Keratinocyte (primary cell): ENCODE data around the gene MRPL27. TPM values are rescaled to one million over a fixed set of nuclear protein-coding genes. Genes with fewer than 3 reads are reported as not detected.

Experiments used
- DNase-seq: peaks from one replicate; pipeline ENCODE4 v3.0.0-alpha.2; 2011; ENCODE audit warnings: low read depth, missing footprints, low spot score
- FAIRE-seq: peaks from 2 replicates; lab custom pipeline; 2011; peaks lifted over from hg19 to GRCh38; lab: Jason Lieb, UNC
- H2AFZ ChIP-seq: 2 replicates; pipeline ENCODE4 v1.6.0; 2012; ENCODE audit warnings: low read length, control low read depth, inconsistent platforms; ENCODE audit not compliant: control insufficient read depth
- H3K27ac ChIP-seq: 2 replicates; pipeline ENCODE4 v1.5.1; 2011; ENCODE audit warnings: low read length; ENCODE audit not compliant: control insufficient read depth, insufficient read depth
- H3K27me3 ChIP-seq: 3 replicates; pipeline ENCODE4 v1.6.0; 2011; ENCODE audit warnings: low read length; ENCODE audit not compliant: control insufficient read depth, insufficient read depth; ENCODE audit errors: extremely low read depth
- H3K36me3 ChIP-seq, 2 experiments: 2 replicates in 1 of 2; 3 replicates in 1 of 2; pipeline ENCODE4 v1.5.1; 2011; ENCODE audit warnings: low read length in 2 of 2, mild to moderate bottlenecking in 1 of 2; ENCODE audit not compliant: control insufficient read depth in 2 of 2, insufficient read depth in 2 of 2; ENCODE audit errors: extremely low read depth in 1 of 2
- H3K4me1 ChIP-seq: 3 replicates; pipeline ENCODE4 v1.5.1; 2011; ENCODE audit warnings: low read length; ENCODE audit not compliant: control insufficient read depth, insufficient read depth; ENCODE audit errors: extremely low read depth
- H3K4me2 ChIP-seq: 3 replicates; pipeline ENCODE4 v1.6.0; 2011; ENCODE audit warnings: low read depth, low read length; ENCODE audit not compliant: control insufficient read depth, insufficient read depth; ENCODE audit errors: extremely low read depth
- H3K4me3 ChIP-seq, 3 experiments: fragments of 200-600 bp in 1 of 3; sonication (generic) in 1 of 3; 2 replicates in 2 of 3; 3 replicates in 1 of 3; pipeline ENCODE4 v1.5.1; 2011 to 2016; ENCODE audit warnings: low read length in 3 of 3, mild to moderate bottlenecking in 3 of 3, control low read depth in 2 of 3, inconsistent platforms in 1 of 3, low read depth in 1 of 3, mixed read lengths in 1 of 3, mixed run types in 1 of 3, moderate library complexity in 1 of 3; ENCODE audit not compliant: control insufficient read depth in 2 of 3, insufficient read depth in 2 of 3; ENCODE audit errors: extremely low read depth in 1 of 3
- H3K79me2 ChIP-seq: 2 replicates; pipeline ENCODE4 v1.6.0; 2012; ENCODE audit warnings: low read length; ENCODE audit not compliant: control insufficient read depth, insufficient read depth
- H3K9ac ChIP-seq: 3 replicates; pipeline ENCODE4 v1.6.0; 2011; ENCODE audit warnings: low read length; ENCODE audit not compliant: control insufficient read depth, insufficient read depth; ENCODE audit errors: extremely low read depth
- H3K9me1 ChIP-seq: 3 replicates; pipeline ENCODE4 v1.6.0; 2011; ENCODE audit warnings: low read length; ENCODE audit not compliant: control insufficient read depth, insufficient read depth; ENCODE audit errors: extremely low read depth
- H3K9me3 ChIP-seq: 2 replicates; pipeline ENCODE4 v1.5.1; 2012; ENCODE audit warnings: low read depth, low read length; ENCODE audit not compliant: control insufficient read depth
- H4K20me1 ChIP-seq: 3 replicates; pipeline ENCODE4 v1.6.0; 2011; ENCODE audit warnings: low read length; ENCODE audit not compliant: control insufficient read depth, insufficient read depth; ENCODE audit errors: extremely low read depth
- CTCF ChIP-seq, 3 experiments: IDR thresholded peaks in 1 of 3; conservative IDR thresholded peaks in 1 of 3; optimal IDR thresholded peaks in 1 of 3; 2 replicates in 2 of 3; 3 replicates in 1 of 3; pipeline versions ENCODE3 to v1.5.1; 2011; ENCODE audit warnings: low read length in 3 of 3, mild to moderate bottlenecking in 3 of 3, moderate library complexity in 2 of 3, control low read depth in 1 of 3, inconsistent platforms in 1 of 3; ENCODE audit not compliant: insufficient read depth in 2 of 3; ENCODE audit errors: extremely low read depth in 1 of 3
- EZH2 ChIP-seq: IDR thresholded peaks from one replicate; pipeline ENCODE4 v1.6.1; 2012; ENCODE audit warnings: inconsistent platforms, mild to moderate bottlenecking, low read length, moderate library complexity
- dilution Hi-C: fragments of 300-500 bp; cut with MboI; formaldehyde crosslinking; loops from one replicate; pipeline ENCODE4 v1.7.0; 2020; ENCODE audit warnings: low sequenced_read_pairs; ENCODE audit not compliant: extremely low pct_ligation_motif_present
- polyA plus RNA-seq, 5 experiments: library from polyadenylated mRNA; depleted of rRNA in 3 of 5; stranded (reverse) in 3 of 5; stranded (forward) in 1 of 5; unstranded in 1 of 5; fragments of >200 nt; gene quantifications; 1 replicate in 1 of 5; 2 replicates in 3 of 5; 3 replicates in 1 of 5; pipeline versions ENCODE4 v1.2.1 to v1.2.3, GENCODE V29; 2011 to 2012; ENCODE audit warnings: missing spikeins in 2 of 5, low read depth in 1 of 5, low replicate concordance in 1 of 5

The MRPL27 gene
- polyA plus RNA-seq, 1 donor (not counting 4 experiments of a cell fraction or from before 2014, with no cell fraction given) = 123 TPM

GRCh38 chr17:50392621-50393020 lies 19.6 kb upstream of the MRPL27 start:
- Histone ChIP-seq H3K4me3 (no peak overlapping the region), H2AFZ (no peak overlapping the region), H3K9me3 (no peaks in the 10 kb centered on the region), H4K20me1 (peaks cover 11% of the 10 kb centered on the region), H3K79me2 (peaks cover 86% of the 10 kb centered on the region), H3K4me1 (peaks cover 14% of the 10 kb centered on the region), H3K9ac (no peak overlapping the region), H3K36me3 (peaks cover 45 to 70% of the 10 kb centered on the region in 2 experiments), H3K27ac (no peak overlapping the region), H3K27me3 (no peaks in the 10 kb centered on the region), H3K9me1 (no peaks in the 10 kb centered on the region), H3K4me2 (no peak overlapping the region)
- no peak for TF ChIP-seq CTCF (optimal IDR thresholded peaks at IDR 0.05 in 1 of 3, IDR thresholded peaks at IDR 0.05 in 1 of 3, conservative IDR thresholded peaks at IDR 0.05 in 1 of 3; ENCODE audit: extremely low read depth in 1 of 3, insufficient read depth in 2 of 3, low read length in 3 of 3)
- FAIRE-seq = no peak
- no peak for DNase-seq
- dilution Hi-C loops = no loop called here

- Histone ChIP-seq H3K27ac (no peak overlapping the region), H2AFZ (no peak overlapping the region), H3K9ac (no peak overlapping the region), H3K4me1 (no peaks in the 10 kb centered on the region), H3K9me3 (no peaks in the 10 kb centered on the region), H4K20me1 (peaks cover 11% of the 10 kb centered on the region), H3K27me3 (no peaks in the 10 kb centered on the region), H3K79me2 (peaks cover 66% of the 10 kb centered on the region), H3K9me1 (no peaks in the 10 kb centered on the region), H3K36me3 (peaks cover 62 to 87% of the 10 kb centered on the region in 2 experiments), H3K4me2 (no peak overlapping the region), H3K4me3 (no peak overlapping the region)
- TF ChIP-seq EZH2 = no peak
- DNase-seq (no peak), FAIRE-seq (no peak)
- dilution Hi-C loops = no loop called here
These were observed 16.6 kb upstream of the MRPL27 start for GRCh38 chr17:50389534-50389933.

GRCh38 chr17:50388728-50389127 lies 15.7 kb upstream of the MRPL27 start:
- H3K4me3 ChIP-seq = no peak overlapping the region
- H3K36me3 ChIP-seq = peaks cover 64 to 84% of the 10 kb centered on the region in 2 experiments
- no peak overlapping the region for H3K27ac ChIP-seq
- no peaks in the 10 kb centered on the region for H3K27me3 ChIP-seq
- peaks cover 58% of the 10 kb centered on the region for H3K79me2 ChIP-seq
- no peak overlapping the region for H3K4me2 ChIP-seq
- no peak overlapping the region for H2AFZ ChIP-seq
- peaks cover 7% of the 10 kb centered on the region for H4K20me1 ChIP-seq
- dilution Hi-C loops = no loop called here
- DNase-seq (no peak), FAIRE-seq (no peak)
- no peaks in the 10 kb centered on the region for H3K4me1 ChIP-seq
- TF ChIP-seq CTCF (optimal IDR thresholded peaks at IDR 0.05 in 1 of 3, IDR thresholded peaks at IDR 0.05 in 1 of 3, conservative IDR thresholded peaks at IDR 0.05 in 1 of 3; ENCODE audit: extremely low read depth in 1 of 3, insufficient read depth in 2 of 3, low read length in 3 of 3) (no peak), EZH2 (no peak)
- H3K9me3 ChIP-seq = no peaks in the 10 kb centered on the region
- H3K9me1 ChIP-seq = no peaks in the 10 kb centered on the region
- H3K9ac ChIP-seq = no peak overlapping the region
